ENCODE results near the gene CCDC91.
"Not testable (repeated sequence)": the region's sequence is repeated elsewhere in the genome, so short reads cannot be mapped to it uniquely, and the experiment has no call there.

The CCDC91 gene

DNA sequence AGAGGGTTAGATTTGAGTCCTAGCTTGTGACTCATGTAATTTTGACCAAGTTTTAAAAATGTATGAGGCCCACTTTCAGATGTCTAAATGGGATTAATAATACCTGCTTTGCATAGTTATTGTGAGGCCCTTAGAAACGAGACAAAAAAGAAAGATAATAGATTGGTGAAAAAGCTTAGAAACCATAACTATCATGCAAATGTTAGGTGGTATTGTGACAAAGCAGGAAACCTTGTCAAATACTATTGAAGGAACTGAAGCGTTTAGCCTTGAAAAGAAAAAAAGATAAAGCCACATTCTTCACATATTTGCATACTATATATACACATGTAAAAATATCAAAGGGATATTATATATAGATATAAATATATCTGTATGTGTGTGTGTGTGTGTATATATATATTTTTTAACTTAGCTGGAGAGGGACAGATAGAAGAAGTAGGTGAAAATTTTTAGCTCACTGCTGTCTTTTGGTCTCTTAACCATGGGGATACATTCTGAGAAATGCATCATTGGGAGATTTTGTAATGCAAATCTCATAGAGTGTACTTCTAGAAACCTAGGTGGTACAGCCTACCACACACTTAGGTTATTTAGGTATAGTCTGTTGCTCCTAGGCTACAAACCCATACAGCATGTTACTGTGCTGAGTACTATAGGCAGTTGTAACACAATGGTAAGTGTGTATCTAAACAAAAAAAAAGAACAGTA is 270.3 kb downstream of the CCDC91 start:
- Histone ChIP-seq H3K4me1 (ENCODE audit: control insufficient read depth, insufficient read depth, low read length) (no peaks in the 10 kb centered on the region), H3K27ac (ENCODE audit: low read depth, low read length) (no peak overlapping the region), H3K9ac (ENCODE audit: low read length) (no peak overlapping the region), H3K4me3 (ENCODE audit: low read length) (no peak overlapping the region), H3K36me3 (ENCODE audit: control insufficient read depth, insufficient read depth, low read length) (peaks cover 3% of the 10 kb centered on the region), H3K27me3 (ENCODE audit: control insufficient read depth, insufficient read depth, low read length) (no peaks in the 10 kb centered on the region)

GRCh38 chr12:28463396-28463795 is 273.1 kb downstream of the CCDC91 start:
- no peak overlapping the region for H3K4me3 ChIP-seq (ENCODE audit: low read length)
- H3K4me1 ChIP-seq (ENCODE audit: control insufficient read depth, insufficient read depth, low read length), result no peaks in the 10 kb centered on the region
- H3K9ac ChIP-seq (ENCODE audit: low read length), result no peak overlapping the region
- H3K27me3 ChIP-seq (ENCODE audit: control insufficient read depth, insufficient read depth, low read length), result no peaks in the 10 kb centered on the region
- no peak overlapping the region for H3K27ac ChIP-seq (ENCODE audit: low read depth, low read length)
- peaks cover 3% of the 10 kb centered on the region for H3K36me3 ChIP-seq (ENCODE audit: control insufficient read depth, insufficient read depth, low read length)

GRCh38 chr12:28471762-28472161 is 281.5 kb downstream of the CCDC91 start:
- H3K4me1 ChIP-seq (ENCODE audit: control insufficient read depth, insufficient read depth, low read length); H3K4me3 ChIP-seq (ENCODE audit: low read length); H3K9ac ChIP-seq (ENCODE audit: low read length); H3K27ac ChIP-seq (ENCODE audit: low read depth, low read length); H3K27me3 ChIP-seq (ENCODE audit: control insufficient read depth, insufficient read depth, low read length); H3K36me3 ChIP-seq (ENCODE audit: control insufficient read depth, insufficient read depth, low read length): not testable (repeated sequence)

- H3K4me1 ChIP-seq (ENCODE audit: control insufficient read depth, insufficient read depth, low read length); H3K36me3 ChIP-seq (ENCODE audit: control insufficient read depth, insufficient read depth, low read length); H3K4me3 ChIP-seq (ENCODE audit: low read length); H3K27ac ChIP-seq (ENCODE audit: low read depth, low read length); H3K27me3 ChIP-seq (ENCODE audit: control insufficient read depth, insufficient read depth, low read length); H3K9ac ChIP-seq (ENCODE audit: low read length): not testable (repeated sequence)
These were observed 285.9 kb downstream of the CCDC91 start for GRCh38 chr12:28476206-28476605.

- not testable (repeated sequence) for H3K27me3 ChIP-seq (ENCODE audit: control insufficient read depth, insufficient read depth, low read length); H3K36me3 ChIP-seq (ENCODE audit: control insufficient read depth, insufficient read depth, low read length); H3K9ac ChIP-seq (ENCODE audit: low read length); H3K4me1 ChIP-seq (ENCODE audit: control insufficient read depth, insufficient read depth, low read length); H3K4me3 ChIP-seq (ENCODE audit: low read length); H3K27ac ChIP-seq (ENCODE audit: low read depth, low read length)
These were observed 288.8 kb downstream of the CCDC91 start for GRCh38 chr12:28479097-28479496.

DNA sequence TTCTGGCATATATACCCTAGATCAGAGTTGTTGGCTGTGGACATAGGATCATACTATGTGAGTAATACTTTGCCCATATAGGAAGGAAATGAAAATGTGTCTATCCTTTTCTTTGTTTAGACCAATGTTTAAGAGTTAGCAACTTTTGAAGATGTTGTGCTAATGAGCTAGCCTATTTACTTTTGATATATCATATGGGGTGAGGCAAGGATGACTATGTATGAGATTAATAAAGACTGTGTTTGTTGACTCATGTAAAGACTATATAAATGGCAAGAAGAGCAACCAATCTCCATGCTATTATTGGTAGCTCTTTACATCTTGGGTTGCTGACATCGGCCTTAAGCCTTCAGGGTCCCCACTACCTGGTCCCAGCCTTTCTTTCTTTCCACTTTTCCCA is 289.4 kb downstream of the CCDC91 start:
- H3K4me1 ChIP-seq (ENCODE audit: control insufficient read depth, insufficient read depth, low read length), result no peaks in the 10 kb centered on the region
- no peak overlapping the region for H3K9ac ChIP-seq (ENCODE audit: low read length)
- H3K27ac ChIP-seq (ENCODE audit: low read depth, low read length), result no peak overlapping the region
- H3K4me3 ChIP-seq (ENCODE audit: low read length), result no peak overlapping the region
- no peaks in the 10 kb centered on the region for H3K27me3 ChIP-seq (ENCODE audit: control insufficient read depth, insufficient read depth, low read length)
- no peaks in the 10 kb centered on the region for H3K36me3 ChIP-seq (ENCODE audit: control insufficient read depth, insufficient read depth, low read length)

GRCh38 chr12:28484156-28484555 is 293.9 kb downstream of the CCDC91 start:
- H3K27me3 ChIP-seq (ENCODE audit: control insufficient read depth, insufficient read depth, low read length), result no peaks in the 10 kb centered on the region
- no peaks in the 10 kb centered on the region for H3K4me1 ChIP-seq (ENCODE audit: control insufficient read depth, insufficient read depth, low read length)
- no peak overlapping the region for H3K4me3 ChIP-seq (ENCODE audit: low read length)
- no peak overlapping the region for H3K27ac ChIP-seq (ENCODE audit: low read depth, low read length)
- H3K9ac ChIP-seq (ENCODE audit: low read length), result no peak overlapping the region
- H3K36me3 ChIP-seq (ENCODE audit: control insufficient read depth, insufficient read depth, low read length), result no peaks in the 10 kb centered on the region

- no peaks in the 10 kb centered on the region for H3K27me3 ChIP-seq (ENCODE audit: control insufficient read depth, insufficient read depth, low read length)
- H3K27ac ChIP-seq (ENCODE audit: low read depth, low read length), result no peak overlapping the region
- no peaks in the 10 kb centered on the region for H3K36me3 ChIP-seq (ENCODE audit: control insufficient read depth, insufficient read depth, low read length)
These were observed 296.3 kb downstream of the CCDC91 start for GRCh38 chr12:28486521-28486920.

GRCh38 chr12:28489246-28489645 is 299.0 kb downstream of the CCDC91 start:
- Histone ChIP-seq H3K4me1 (ENCODE audit: control insufficient read depth, insufficient read depth, low read length) (no peaks in the 10 kb centered on the region), H3K36me3 (ENCODE audit: control insufficient read depth, insufficient read depth, low read length) (no peaks in the 10 kb centered on the region), H3K9ac (ENCODE audit: low read length) (no peak overlapping the region), H3K27me3 (ENCODE audit: control insufficient read depth, insufficient read depth, low read length) (no peaks in the 10 kb centered on the region), H3K4me3 (ENCODE audit: low read length) (no peak overlapping the region), H3K27ac (ENCODE audit: low read depth, low read length) (no peak overlapping the region)

More at GRCh38 chr12:28486521-28486920, 296.3 kb downstream of the CCDC91 start:
- Histone ChIP-seq H3K4me3 (ENCODE audit: low read length) (no peak overlapping the region), H3K4me1 (ENCODE audit: control insufficient read depth, insufficient read depth, low read length) (no peaks in the 10 kb centered on the region), H3K9ac (ENCODE audit: low read length) (no peak overlapping the region)

GRCh38 chr12:28497889-28498411 is 307.7 kb downstream of the CCDC91 start:
- no peaks in the 10 kb centered on the region for H3K36me3 ChIP-seq (ENCODE audit: control insufficient read depth, insufficient read depth, low read length)
- no peaks in the 10 kb centered on the region for H3K27me3 ChIP-seq (ENCODE audit: control insufficient read depth, insufficient read depth, low read length)
- H3K4me1 ChIP-seq (ENCODE audit: control insufficient read depth, insufficient read depth, low read length), result no peaks in the 10 kb centered on the region
- no peak overlapping the region for H3K4me3 ChIP-seq (ENCODE audit: low read length)
- no peak overlapping the region for H3K27ac ChIP-seq (ENCODE audit: low read depth, low read length)
- H3K9ac ChIP-seq (ENCODE audit: low read length), result no peak overlapping the region

DNA sequence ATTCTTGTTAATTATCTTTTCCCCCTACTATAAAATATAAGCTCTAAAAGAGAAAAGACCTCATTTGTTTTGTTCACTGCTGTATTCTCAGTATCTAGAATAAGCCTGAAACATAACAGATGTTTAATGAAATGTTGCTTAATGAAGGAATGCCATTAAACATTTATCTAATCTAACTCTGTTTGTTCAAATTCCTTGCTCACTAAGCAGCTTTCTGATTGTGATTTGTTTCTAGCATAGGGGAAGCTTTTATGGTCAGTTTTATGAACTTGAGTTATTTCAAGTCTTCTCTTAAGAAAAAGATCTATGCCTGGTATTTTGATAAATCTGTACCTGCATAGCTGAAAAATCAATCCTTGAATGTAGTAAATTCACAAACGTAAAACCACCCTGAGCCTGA is 308.6 kb downstream of the CCDC91 start:
- Histone ChIP-seq H3K9ac (ENCODE audit: low read length) (no peak overlapping the region), H3K4me3 (ENCODE audit: low read length) (no peak overlapping the region), H3K27ac (ENCODE audit: low read depth, low read length) (no peak overlapping the region), H3K4me1 (ENCODE audit: control insufficient read depth, insufficient read depth, low read length) (no peaks in the 10 kb centered on the region), H3K27me3 (ENCODE audit: control insufficient read depth, insufficient read depth, low read length) (no peaks in the 10 kb centered on the region), H3K36me3 (ENCODE audit: control insufficient read depth, insufficient read depth, low read length) (no peaks in the 10 kb centered on the region)

GRCh38 chr12:28500373-28501024 is 310.2 kb downstream of the CCDC91 start:
- Histone ChIP-seq H3K36me3 (ENCODE audit: control insufficient read depth, insufficient read depth, low read length) (no peaks in the 10 kb centered on the region), H3K27me3 (ENCODE audit: control insufficient read depth, insufficient read depth, low read length) (no peaks in the 10 kb centered on the region), H3K27ac (ENCODE audit: low read depth, low read length) (no peak overlapping the region), H3K4me3 (ENCODE audit: low read length) (no peak overlapping the region), H3K4me1 (ENCODE audit: control insufficient read depth, insufficient read depth, low read length) (no peaks in the 10 kb centered on the region), H3K9ac (ENCODE audit: low read length) (no peak overlapping the region)

GRCh38 chr12:28506271-28506670 is 316.0 kb downstream of the CCDC91 start:
- Histone ChIP-seq H3K4me1 (ENCODE audit: control insufficient read depth, insufficient read depth, low read length) (no peaks in the 10 kb centered on the region), H3K36me3 (ENCODE audit: control insufficient read depth, insufficient read depth, low read length) (no peaks in the 10 kb centered on the region), H3K9ac (ENCODE audit: low read length) (no peak overlapping the region), H3K4me3 (ENCODE audit: low read length) (no peak overlapping the region), H3K27me3 (ENCODE audit: control insufficient read depth, insufficient read depth, low read length) (no peaks in the 10 kb centered on the region), H3K27ac (ENCODE audit: low read depth, low read length) (no peak overlapping the region)

Data from rectal smooth muscle tissue (tissue), 1 donor.